Adrenal gland (tissue), 12 donors: Measurements from ENCODE around the gene SSTR3. TPM values are rescaled to one million over a fixed set of nuclear protein-coding genes. Genes with fewer than 3 reads are reported as not detected.

Experiments
- DNase-seq, 7 donors: peaks; one replicate each; pipeline ENCODE4 v3.0.0-alpha.2; 2019 to 2020
- H3K27ac ChIP-seq, 5 donors: fragments of 200-600 bp; sonication (generic) in 4 of 5; 1 replicate in 3 of 5; 2 replicates in 2 of 5; pipeline versions ENCODE4 v1.5.1 to v1.8.0; 2016 to 2020; ENCODE audit warnings: mild to moderate bottlenecking in 1 of 5
- H3K27me3 ChIP-seq: fragments of 200-600 bp; 2 replicates; pipeline ENCODE4 v1.8.0; 2021
- H3K36me3 ChIP-seq, 2 donors: fragments of 200-600 bp; replicated peaks in 1 of 2; 1 replicate in 1 of 2; 2 replicates in 1 of 2; pipeline versions ENCODE4 v1.5.1 to v1.8.0; 2018 to 2022
- H3K4me1 ChIP-seq, 2 donors: fragments of 200-600 bp; replicated peaks in 1 of 2; 1 replicate in 1 of 2; 2 replicates in 1 of 2; pipeline versions ENCODE4 v1.5.1 to v1.8.0; 2018 to 2021
- H3K4me3 ChIP-seq, 4 donors: fragments of 200-600 bp; sonication (generic) in 3 of 4; one replicate each; pipeline ENCODE4 v1.5.1; 2016 to 2018
- H3K9me3 ChIP-seq, 3 donors: fragments of 200-600 bp; sonication (generic) in 1 of 3; replicated peaks in 1 of 3; 1 replicate in 2 of 3; 2 replicates in 1 of 3; pipeline versions ENCODE4 v1.5.1 to v1.8.0; 2016 to 2021
- POLR2A ChIP-seq, 2 donors: fragments of 450-650 bp; IDR thresholded peaks; one replicate each; pipeline ENCODE4 v1.6.1; 2017; ENCODE audit warnings: antibody characterized with exemption in 2 of 2, mild to moderate bottlenecking in 2 of 2, moderate library complexity in 1 of 2
- WGBS, 4 donors: extraction: QIAGEN DNeasy Blood & Tissue Kit in 2 of 4; methylation state at CpG; one replicate each; pipeline versions ENCODE4 v1.1.5 to v1.1.7; 2013 to 2017; 5-methylcytosine and 5-hydroxymethylcytosine counted together
- intact Hi-C, 2 donors: fragments of 100-400 bp; cut with DNase I; formaldehyde crosslinking; loops; one replicate each; pipeline versions ENCODE4 v1.14.1 to v1.15.0; 2022 to 2023
- polyA plus RNA-seq, 3 donors: library from polyadenylated mRNA; stranded (reverse); fragments of 200-250 nt in 2 of 3; fragments of 350-450 nt in 1 of 3; fragmentation: Illumina TruSeq in 1 of 3; extraction: RNeasy Lipid Tissue Mini Kit (QIAGEN cat#74804) in 1 of 3; gene quantifications; one replicate each; pipeline ENCODE4 v1.2.3, GENCODE V29; 2013 to 2014
- total RNA-seq, 9 donors: library from RNA; depleted of rRNA in 4 of 9; stranded (reverse); fragments of >200 nt in 4 of 9; fragments of 120-200 nt in 1 of 9; fragmentation: NEBNext Ultra II Directional in 1 of 9; extraction: Animal tissue kit (Norgen Biotek cat#: 25700) in 1 of 9; gene quantifications; one replicate each; pipeline versions ENCODE4 v1.1.0 to v1.2.4, GENCODE V29; 2013 to 2023
- TF ChIP-seq, protein P1 (sequence below), 6 experiments: fragments of 450-650 bp in 4 of 6; fragments of 200-600 bp in 2 of 6; sonication (generic) in 1 of 6; IDR thresholded peaks; 1 replicate in 5 of 6; 2 replicates in 1 of 6; pipeline versions ENCODE4 v1.5.1 to v1.8.0; 2016 to 2021; ENCODE audit warnings: antibody characterized with exemption in 6 of 6, mild to moderate bottlenecking in 2 of 6, moderate library complexity in 1 of 6
- donor health status: healthy with polysubstance abuse.
- donor health status: Bipolar disorder and iron deficiency.
- donor health status: DM: yes; HTN: yes; CAD: no.
- donor health status: DM: no; HTN: no; CAD: no.
- donor health status: DM: no; HTN: no; CAD: no.
- donor health status: DM: yes; HTN: yes; CAD: no.

The SSTR3 gene
- total and polyA plus RNA-seq, 12 donors = 0.28 to 2.0 (median 0.50) TPM; not detected in 1

DNA sequence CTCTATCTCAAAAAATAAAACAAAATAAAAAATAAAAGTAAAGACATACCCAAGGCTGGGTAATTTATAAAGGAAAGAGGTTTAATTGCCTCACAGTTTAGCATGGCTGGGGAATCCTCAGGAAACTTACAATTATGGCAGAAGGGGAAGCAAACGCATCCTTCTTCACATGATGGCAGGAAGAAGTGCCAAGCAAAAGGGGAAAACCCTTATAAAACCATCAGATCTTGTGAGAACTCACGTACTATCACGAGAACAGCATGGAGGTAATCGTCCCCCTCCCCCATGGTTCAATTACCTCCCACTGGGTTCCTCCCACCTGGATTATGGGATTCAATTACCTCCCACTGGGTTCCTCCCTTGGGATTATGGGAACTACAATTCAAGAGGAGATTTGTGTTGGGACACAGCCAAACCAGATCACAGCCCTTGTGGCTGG is 8.3 kb upstream of the SSTR3 start:
- Histone ChIP-seq H3K36me3 (no peaks in the 10 kb centered on the region), H3K4me1 (no peaks in the 10 kb centered on the region), H3K4me3 (no peak overlapping the region), H3K27me3 (no peaks in the 10 kb centered on the region), H3K27ac (no peak overlapping the region), H3K9me3 (no peaks in the 10 kb centered on the region)
- intact Hi-C loops = no loop called here
- TF ChIP-seq, protein P1, sequence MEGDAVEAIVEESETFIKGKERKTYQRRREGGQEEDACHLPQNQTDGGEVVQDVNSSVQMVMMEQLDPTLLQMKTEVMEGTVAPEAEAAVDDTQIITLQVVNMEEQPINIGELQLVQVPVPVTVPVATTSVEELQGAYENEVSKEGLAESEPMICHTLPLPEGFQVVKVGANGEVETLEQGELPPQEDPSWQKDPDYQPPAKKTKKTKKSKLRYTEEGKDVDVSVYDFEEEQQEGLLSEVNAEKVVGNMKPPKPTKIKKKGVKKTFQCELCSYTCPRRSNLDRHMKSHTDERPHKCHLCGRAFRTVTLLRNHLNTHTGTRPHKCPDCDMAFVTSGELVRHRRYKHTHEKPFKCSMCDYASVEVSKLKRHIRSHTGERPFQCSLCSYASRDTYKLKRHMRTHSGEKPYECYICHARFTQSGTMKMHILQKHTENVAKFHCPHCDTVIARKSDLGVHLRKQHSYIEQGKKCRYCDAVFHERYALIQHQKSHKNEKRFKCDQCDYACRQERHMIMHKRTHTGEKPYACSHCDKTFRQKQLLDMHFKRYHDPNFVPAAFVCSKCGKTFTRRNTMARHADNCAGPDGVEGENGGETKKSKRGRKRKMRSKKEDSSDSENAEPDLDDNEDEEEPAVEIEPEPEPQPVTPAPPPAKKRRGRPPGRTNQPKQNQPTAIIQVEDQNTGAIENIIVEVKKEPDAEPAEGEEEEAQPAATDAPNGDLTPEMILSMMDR (IDR thresholded peaks at IDR 0.05) = no peak
- no peak for TF ChIP-seq POLR2A (IDR thresholded peaks at IDR 0.05)
- 51 to 81% (median 69%) methylated on average over 4 of the region's 4 CpGs for WGBS, 4 donors
- DNase-seq = no peak

DNA sequence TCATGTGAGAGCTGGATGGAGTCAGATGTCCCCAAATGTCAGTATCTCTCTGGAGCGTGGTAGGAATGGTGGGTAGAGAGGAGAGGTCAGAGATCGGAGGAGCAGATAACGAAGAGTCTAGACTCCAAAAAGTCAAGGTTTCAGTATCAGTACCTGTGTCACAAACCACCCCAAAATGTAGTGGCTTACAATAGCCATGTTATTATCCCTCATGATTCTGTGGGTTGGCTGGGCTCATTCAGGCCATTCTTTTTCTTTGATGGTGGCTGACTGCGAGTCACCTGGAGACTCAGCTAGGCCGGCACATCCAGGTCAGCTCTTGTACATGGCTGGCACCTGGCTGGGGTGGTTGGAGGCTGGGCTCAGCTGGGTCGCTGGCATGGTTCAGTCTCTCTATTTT is 7.3 kb upstream of the SSTR3 start:
- intact Hi-C loops = no loop called here
- TF ChIP-seq, protein P1 (IDR thresholded peaks at IDR 0.05) = no peak
- TF ChIP-seq POLR2A (IDR thresholded peaks at IDR 0.05) = no peak

GRCh38 chr22:37218771-37219411 is 6.6 kb upstream of the SSTR3 start:
- no peaks in the 10 kb centered on the region for H3K36me3 ChIP-seq
- no peaks in the 10 kb centered on the region for H3K4me1 ChIP-seq
- WGBS, 4 donors = 39 to 75% (median 61%) methylated on average over 7 of the region's 7 CpGs
- TF ChIP-seq, protein P1 (IDR thresholded peaks at IDR 0.05) = no peak
- TF ChIP-seq POLR2A (IDR thresholded peaks at IDR 0.05) = no peak
- H3K27ac ChIP-seq = no peak overlapping the region
- H3K27me3 ChIP-seq = no peaks in the 10 kb centered on the region
- H3K4me3 ChIP-seq = no peak overlapping the region
- H3K9me3 ChIP-seq = no peaks in the 10 kb centered on the region
- DNase-seq = no peak
- intact Hi-C loops = no loop called here

More for the DNA sequence above, 7.3 kb upstream of the SSTR3 start:
- no peaks in the 10 kb centered on the region for H3K36me3 ChIP-seq
- H3K27ac ChIP-seq = no peak overlapping the region
- no peaks in the 10 kb centered on the region for H3K9me3 ChIP-seq
- H3K4me3 ChIP-seq = no peak overlapping the region
- H3K4me1 ChIP-seq = no peaks in the 10 kb centered on the region
- DNase-seq = no peak
- no peaks in the 10 kb centered on the region for H3K27me3 ChIP-seq
- WGBS, 4 donors = 61 to 85% (median 82%) methylated on average over 6 of the region's 6 CpGs

- no peak for TF ChIP-seq POLR2A (IDR thresholded peaks at IDR 0.05)
- TF ChIP-seq, protein P1 (IDR thresholded peaks at IDR 0.05) = no peak
- DNase-seq = no peak
- H3K9me3 ChIP-seq = no peaks in the 10 kb centered on the region
- intact Hi-C loops = no loop called here
- no peak overlapping the region for H3K27ac ChIP-seq
- no peaks in the 10 kb centered on the region for H3K36me3 ChIP-seq
- H3K4me1 ChIP-seq = no peaks in the 10 kb centered on the region
- whole genome bisulfite sequencing, 4 donors = 77 to 84% (median 80%) methylated on average over 6 of the region's 6 CpGs
- no peaks in the 10 kb centered on the region for H3K27me3 ChIP-seq
- H3K4me3 ChIP-seq = no peak overlapping the region
Observed at GRCh38 chr22:37218399-37218770, 6.1 kb upstream of the SSTR3 start.
